Measurements from ENCODE around the gene KSR2.

DNA sequence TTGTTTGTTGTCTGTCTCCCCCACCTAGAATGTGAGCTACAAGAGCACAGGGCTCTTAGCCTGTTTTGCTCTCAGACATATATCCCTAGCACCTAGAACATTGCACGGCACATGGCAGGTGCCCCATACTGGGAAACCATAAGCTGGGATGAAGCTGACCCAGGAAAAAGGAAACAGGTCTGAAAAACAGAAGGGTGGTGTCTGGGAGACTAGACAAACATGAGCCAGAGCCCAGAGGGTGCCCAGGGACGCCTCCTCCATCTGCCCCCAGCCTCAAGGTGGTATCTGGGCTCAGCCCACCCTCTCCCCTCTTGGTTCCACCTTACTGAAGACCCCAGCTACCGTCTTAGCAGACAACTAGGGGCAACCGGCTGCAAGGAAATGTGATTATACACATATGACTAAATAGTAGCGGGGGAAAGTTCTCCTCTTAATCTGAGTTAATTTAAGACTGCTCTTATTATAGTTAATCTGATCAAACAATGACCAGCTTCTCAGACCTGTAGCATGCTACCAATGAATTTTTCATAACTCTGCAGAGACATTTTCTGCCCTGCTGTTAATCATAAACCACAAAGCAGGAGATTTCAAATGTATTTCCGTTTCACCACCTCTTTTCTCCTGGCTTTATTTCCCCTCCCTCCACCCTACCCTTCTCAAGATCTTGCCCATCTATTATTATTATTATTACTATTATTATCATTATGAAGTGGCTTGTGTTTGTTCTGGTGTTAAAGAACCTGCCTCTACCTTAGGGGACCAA is 31.9 kb downstream of the KSR2 start:
- TF ChIP-seq EZH2 (IDR thresholded peaks at IDR 0.05) (no peak), EZH2phosphoT487 (IDR thresholded peaks at IDR 0.05) (no peak)
- TF ChIP-seq, protein P1, sequence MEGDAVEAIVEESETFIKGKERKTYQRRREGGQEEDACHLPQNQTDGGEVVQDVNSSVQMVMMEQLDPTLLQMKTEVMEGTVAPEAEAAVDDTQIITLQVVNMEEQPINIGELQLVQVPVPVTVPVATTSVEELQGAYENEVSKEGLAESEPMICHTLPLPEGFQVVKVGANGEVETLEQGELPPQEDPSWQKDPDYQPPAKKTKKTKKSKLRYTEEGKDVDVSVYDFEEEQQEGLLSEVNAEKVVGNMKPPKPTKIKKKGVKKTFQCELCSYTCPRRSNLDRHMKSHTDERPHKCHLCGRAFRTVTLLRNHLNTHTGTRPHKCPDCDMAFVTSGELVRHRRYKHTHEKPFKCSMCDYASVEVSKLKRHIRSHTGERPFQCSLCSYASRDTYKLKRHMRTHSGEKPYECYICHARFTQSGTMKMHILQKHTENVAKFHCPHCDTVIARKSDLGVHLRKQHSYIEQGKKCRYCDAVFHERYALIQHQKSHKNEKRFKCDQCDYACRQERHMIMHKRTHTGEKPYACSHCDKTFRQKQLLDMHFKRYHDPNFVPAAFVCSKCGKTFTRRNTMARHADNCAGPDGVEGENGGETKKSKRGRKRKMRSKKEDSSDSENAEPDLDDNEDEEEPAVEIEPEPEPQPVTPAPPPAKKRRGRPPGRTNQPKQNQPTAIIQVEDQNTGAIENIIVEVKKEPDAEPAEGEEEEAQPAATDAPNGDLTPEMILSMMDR (IDR thresholded peaks at IDR 0.05) = no peak
